ENCODE results near the gene HAGH. TPM values are rescaled to one million over a fixed set of nuclear protein-coding genes. Genes with fewer than 3 reads are reported as not detected.
"Not testable (repeated sequence)": the region's sequence is repeated elsewhere in the genome, so short reads cannot be mapped to it uniquely, and the experiment has no call there.

The HAGH gene
- total RNA-seq, 1 donor from 2014 or later, result 57.7 TPM

GRCh38 chr16:1810536-1810935, 16.1 kb downstream of the HAGH start:
- Mint-ChIP-seq H3K36me3 (ENCODE audit: low read depth) (peaks cover 21% of the 10 kb centered on the region), H3K4me3 (no peak overlapping the region)
- intact Hi-C loops (cut with micrococcal nuclease), result loop anchor here (5.0 kb wide), 1 partner anchor 117 kb away; no protein-coding TSS in a partner anchor

GRCh38 chr16:1810106-1810505, 16.5 kb downstream of the HAGH start:
- Mint-ChIP-seq H3K9me3 (no peaks in the 10 kb centered on the region), H3K4me1 (peaks cover 4% of the 10 kb centered on the region), H3K36me3 (ENCODE audit: low read depth) (peaks cover 16% of the 10 kb centered on the region), H3K27me3 (no peaks in the 10 kb centered on the region), H3K27ac (no peak overlapping the region), H3K4me3 (no peak overlapping the region)
- intact Hi-C loops (cut with micrococcal nuclease), result loop anchor here (5.0 kb wide), 1 partner anchor 117 kb away; no protein-coding TSS in a partner anchor
- no peak for DNase-seq

More at GRCh38 chr16:1810536-1810935, 16.1 kb downstream of the HAGH start:
- no peak for DNase-seq
- H3K27ac Mint-ChIP-seq, result no peak overlapping the region
- no peaks in the 10 kb centered on the region for H3K27me3 Mint-ChIP-seq
- H3K9me3 Mint-ChIP-seq, result no peaks in the 10 kb centered on the region
- peaks cover 4% of the 10 kb centered on the region for H3K4me1 Mint-ChIP-seq

GRCh38 chr16:1809281-1809801, 17.3 kb downstream of the HAGH start:
- Mint-ChIP-seq H3K27me3 (no peaks in the 10 kb centered on the region), H3K36me3 (ENCODE audit: low read depth) (peaks cover 16% of the 10 kb centered on the region), H3K4me3 (no peak overlapping the region), H3K9me3 (no peaks in the 10 kb centered on the region), H3K27ac (no peak overlapping the region), H3K4me1 (peaks cover 4% of the 10 kb centered on the region)
- DNase-seq, result no peak
- intact Hi-C loops (cut with micrococcal nuclease), result no loop called here

GRCh38 chr16:1808691-1809090, 17.9 kb downstream of the HAGH start:
- DNase-seq, result no peak
- no peaks in the 10 kb centered on the region for H3K9me3 Mint-ChIP-seq
- no peak overlapping the region for H3K4me3 Mint-ChIP-seq
- intact Hi-C loops (cut with micrococcal nuclease), result no loop called here
- peaks cover 4% of the 10 kb centered on the region for H3K4me1 Mint-ChIP-seq
- no peak overlapping the region for H3K27ac Mint-ChIP-seq
- peaks cover 16% of the 10 kb centered on the region for H3K36me3 Mint-ChIP-seq (ENCODE audit: low read depth)
- no peaks in the 10 kb centered on the region for H3K27me3 Mint-ChIP-seq

- H3K27me3 Mint-ChIP-seq, result no peaks in the 10 kb centered on the region
- H3K36me3 Mint-ChIP-seq (ENCODE audit: low read depth), result peaks cover 14% of the 10 kb centered on the region
- intact Hi-C loops (cut with micrococcal nuclease), result no loop called here
- H3K4me1 Mint-ChIP-seq, result no peaks in the 10 kb centered on the region
- no peaks in the 10 kb centered on the region for H3K9me3 Mint-ChIP-seq
- no peak overlapping the region for H3K4me3 Mint-ChIP-seq
- H3K27ac Mint-ChIP-seq, result no peak overlapping the region
- no peak for DNase-seq
Observed at GRCh38 chr16:1807626-1808025, 19.0 kb downstream of the HAGH start.

- DNase-seq, result no peak
- Mint-ChIP-seq H3K27me3 (no peaks in the 10 kb centered on the region), H3K4me3 (no peak overlapping the region), H3K27ac (no peak overlapping the region), H3K36me3 (ENCODE audit: low read depth) (peaks cover 4% of the 10 kb centered on the region), H3K4me1 (no peaks in the 10 kb centered on the region), H3K9me3 (peaks cover 14% of the 10 kb centered on the region)
- intact Hi-C loops (cut with micrococcal nuclease), result no loop called here
Observed at GRCh38 chr16:1800701-1801100, 25.9 kb downstream of the HAGH start.

- H3K9me3 Mint-ChIP-seq, result peaks cover 14% of the 10 kb centered on the region
- H3K36me3 Mint-ChIP-seq (ENCODE audit: low read depth); DNase-seq; H3K4me1 Mint-ChIP-seq; H3K4me3 Mint-ChIP-seq; H3K27me3 Mint-ChIP-seq; H3K27ac Mint-ChIP-seq; intact Hi-C loops (cut with micrococcal nuclease): not testable (repeated sequence)
Observed at GRCh38 chr16:1799263-1799662, 27.4 kb downstream of the HAGH start.

GRCh38 chr16:1794908-1795666, 31.5 kb downstream of the HAGH start:
- Mint-ChIP-seq H3K9me3 (peaks cover 7% of the 10 kb centered on the region), H3K27me3 (no peaks in the 10 kb centered on the region), H3K4me3 (no peak overlapping the region), H3K4me1 (no peaks in the 10 kb centered on the region), H3K36me3 (ENCODE audit: low read depth) (peaks cover 2% of the 10 kb centered on the region), H3K27ac (no peak overlapping the region)
- DNase-seq, result no peak
- intact Hi-C loops (cut with micrococcal nuclease), result no loop called here

GRCh38 chr16:1794221-1794871, 32.3 kb downstream of the HAGH start:
- intact Hi-C loops (cut with micrococcal nuclease), result no loop called here
- Mint-ChIP-seq H3K36me3 (ENCODE audit: low read depth) (peaks cover 2% of the 10 kb centered on the region), H3K4me1 (no peaks in the 10 kb centered on the region), H3K4me3 (no peak overlapping the region), H3K9me3 (peaks cover 4% of the 10 kb centered on the region), H3K27me3 (no peaks in the 10 kb centered on the region), H3K27ac (no peak overlapping the region)
- DNase-seq, result no peak

- no peaks in the 10 kb centered on the region for H3K9me3 Mint-ChIP-seq
- H3K4me1 Mint-ChIP-seq, result no peaks in the 10 kb centered on the region
- no peaks in the 10 kb centered on the region for H3K27me3 Mint-ChIP-seq
- intact Hi-C loops (cut with micrococcal nuclease), result no loop called here
- no peak within 1 kb of the TSS for H3K4me3 Mint-ChIP-seq
- H3K27ac Mint-ChIP-seq, result no peak within 1 kb of the TSS
- H3K36me3 Mint-ChIP-seq (ENCODE audit: low read depth), result peaks cover 7% of the 10 kb centered on the region
- DNase-seq, result no peak
Observed at GRCh38 chr16:1793578-1794220, 32.9 kb downstream of the HAGH start, which contains the start of gene IGFALS. TSS of gene IGFALS (minus strand) at chr16:1793705. CDS start at chr16:1793652, 53 bp downstream.

GRCh38 chr16:1792836-1793577, 33.6 kb downstream of the HAGH start:
- intact Hi-C loops (cut with micrococcal nuclease), result no loop called here
- Mint-ChIP-seq H3K9me3 (no peaks in the 10 kb centered on the region), H3K27ac (no peak overlapping the region), H3K4me3 (no peak overlapping the region), H3K36me3 (ENCODE audit: low read depth) (peaks cover 8% of the 10 kb centered on the region), H3K27me3 (no peaks in the 10 kb centered on the region), H3K4me1 (no peaks in the 10 kb centered on the region)
- DNase-seq, result no peak

- H3K36me3 Mint-ChIP-seq (ENCODE audit: low read depth), result peaks cover 7% of the 10 kb centered on the region
- H3K9me3 Mint-ChIP-seq, result no peaks in the 10 kb centered on the region
- no peaks in the 10 kb centered on the region for H3K4me1 Mint-ChIP-seq
- H3K4me3 Mint-ChIP-seq, result no peak overlapping the region
- intact Hi-C loops (cut with micrococcal nuclease), result no loop called here
- H3K27ac Mint-ChIP-seq, result no peak overlapping the region
- DNase-seq, result no peak
- H3K27me3 Mint-ChIP-seq, result no peaks in the 10 kb centered on the region
Observed at GRCh38 chr16:1791943-1792812, 34.4 kb downstream of the HAGH start.

Data from activated CD4-positive, alpha-beta T cell treated with anti-CD3 and anti-CD28 coated beads, Interleukin-2, amount 10 ng/mL, durations not matched to agents 24 days and 14 days (primary cell).